HG02970 (cell line): Measurements from ENCODE around the gene CDH22.

Source experiments
- ATAC-seq: cut with Tn5 transposase; IDR thresholded peaks from one replicate; pipeline ENCODE4 v1.9.1; 2021; ENCODE audit warnings: mild to moderate bottlenecking, moderate library complexity, moderate number of reproducible peaks; ENCODE audit not compliant: unreplicated experiment, low FRiP score

The CDH22 gene, protein sequence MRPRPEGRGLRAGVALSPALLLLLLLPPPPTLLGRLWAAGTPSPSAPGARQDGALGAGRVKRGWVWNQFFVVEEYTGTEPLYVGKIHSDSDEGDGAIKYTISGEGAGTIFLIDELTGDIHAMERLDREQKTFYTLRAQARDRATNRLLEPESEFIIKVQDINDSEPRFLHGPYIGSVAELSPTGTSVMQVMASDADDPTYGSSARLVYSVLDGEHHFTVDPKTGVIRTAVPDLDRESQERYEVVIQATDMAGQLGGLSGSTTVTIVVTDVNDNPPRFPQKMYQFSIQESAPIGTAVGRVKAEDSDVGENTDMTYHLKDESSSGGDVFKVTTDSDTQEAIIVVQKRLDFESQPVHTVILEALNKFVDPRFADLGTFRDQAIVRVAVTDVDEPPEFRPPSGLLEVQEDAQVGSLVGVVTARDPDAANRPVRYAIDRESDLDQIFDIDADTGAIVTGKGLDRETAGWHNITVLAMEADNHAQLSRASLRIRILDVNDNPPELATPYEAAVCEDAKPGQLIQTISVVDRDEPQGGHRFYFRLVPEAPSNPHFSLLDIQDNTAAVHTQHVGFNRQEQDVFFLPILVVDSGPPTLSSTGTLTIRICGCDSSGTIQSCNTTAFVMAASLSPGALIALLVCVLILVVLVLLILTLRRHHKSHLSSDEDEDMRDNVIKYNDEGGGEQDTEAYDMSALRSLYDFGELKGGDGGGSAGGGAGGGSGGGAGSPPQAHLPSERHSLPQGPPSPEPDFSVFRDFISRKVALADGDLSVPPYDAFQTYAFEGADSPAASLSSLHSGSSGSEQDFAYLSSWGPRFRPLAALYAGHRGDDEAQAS

DNA sequence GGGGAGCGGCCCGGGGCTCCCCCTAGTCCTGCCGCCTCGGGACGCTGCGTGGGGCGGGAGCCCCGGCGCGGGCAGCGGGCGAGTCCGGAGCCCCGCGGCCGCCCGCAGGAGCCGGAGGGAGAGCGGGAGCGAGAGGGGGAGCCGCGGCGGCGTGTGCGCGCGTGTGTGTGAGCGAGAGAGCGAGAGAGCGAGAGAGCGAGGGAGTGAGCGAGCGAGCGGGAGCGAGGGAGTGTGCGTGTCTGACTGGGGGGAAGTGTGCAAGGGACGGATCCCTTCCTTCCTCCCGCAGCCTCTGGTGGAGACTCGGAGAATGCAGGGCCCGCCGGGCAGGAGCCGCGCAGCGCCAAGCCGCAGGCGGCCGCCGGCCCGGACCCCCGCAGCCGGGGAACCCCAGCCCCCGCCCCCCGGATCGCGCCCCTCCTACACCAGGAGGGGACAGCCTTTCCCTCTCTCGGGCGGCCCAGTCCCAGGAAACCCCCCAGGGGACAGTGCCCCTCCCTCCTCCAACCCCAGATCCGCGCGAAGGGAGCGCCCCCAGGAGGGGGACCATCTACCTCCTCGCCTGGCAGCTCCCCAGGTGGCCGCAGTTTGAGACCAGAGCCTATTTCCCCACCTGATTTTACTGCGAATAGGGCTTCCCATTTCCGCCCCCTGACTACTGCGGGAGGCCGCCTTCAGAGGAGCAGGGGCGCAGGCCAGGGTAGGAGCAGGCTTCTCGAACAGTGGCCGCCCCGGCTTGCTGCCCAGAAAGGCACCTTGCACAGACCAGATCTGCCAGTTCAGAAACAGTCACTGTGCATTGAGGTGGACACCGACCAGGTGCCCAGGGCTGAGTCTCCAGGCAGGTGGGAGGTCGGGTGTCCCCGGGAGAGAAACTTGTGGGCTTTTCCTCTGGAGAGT, at the start of gene CDH22:
CDH22 (minus strand) TSS at position 241 of the 900 bp plus-strand sequence. CDS start 57,204 bp downstream, outside the sequence.
- ATAC-seq, result no peak

DNA sequence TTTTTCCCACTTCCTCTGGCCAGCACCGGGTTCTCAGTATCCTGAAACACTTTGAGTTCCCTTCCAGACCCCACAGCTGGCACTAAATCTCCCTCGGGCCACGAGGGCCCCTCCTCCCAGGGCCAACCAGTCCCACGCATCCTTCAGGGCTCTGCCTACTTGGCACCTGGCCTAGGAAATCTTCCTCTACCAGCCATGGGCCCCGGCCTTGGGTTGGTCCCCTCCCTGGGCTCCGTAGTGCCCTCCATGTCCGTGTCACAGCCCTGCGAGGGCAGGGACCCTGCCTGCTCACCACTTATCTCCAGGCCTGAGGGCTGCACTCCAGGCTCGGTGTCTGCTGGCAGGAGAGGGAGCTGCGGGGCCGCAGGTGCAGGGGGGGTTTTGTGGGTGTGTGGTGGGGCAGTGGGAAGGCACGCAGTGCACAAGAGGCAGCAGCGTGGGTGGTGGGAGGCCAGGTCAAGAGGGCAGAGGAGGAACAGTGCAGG, 48.8 kb upstream of the CDH22 start:
- ATAC-seq, result no peak

GRCh38 chr20:46356195-46357029, 48.1 kb upstream of the CDH22 start:
- no peak for ATAC-seq

DNA sequence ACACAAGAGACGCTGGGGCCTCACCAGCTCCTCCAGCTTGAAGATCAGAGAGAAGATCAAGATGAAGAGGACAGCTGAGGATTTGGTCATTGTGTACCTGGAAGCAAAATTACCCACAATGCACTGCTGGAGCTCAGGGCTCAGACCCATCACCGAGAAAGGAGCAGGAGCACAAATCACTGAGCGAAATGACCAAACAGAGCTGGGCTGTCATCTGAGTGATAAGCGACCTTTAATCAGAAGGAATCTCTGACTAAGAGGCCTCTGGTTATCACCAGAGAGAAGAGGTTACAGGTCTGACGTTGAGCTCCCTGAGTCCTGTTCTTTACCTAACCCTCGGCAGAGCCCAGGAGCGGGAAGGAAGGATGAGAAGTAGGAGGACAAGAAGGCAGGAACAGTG, 47.5 kb upstream of the CDH22 start:
- ATAC-seq, result no peak

GRCh38 chr20:46354920-46355654, 46.8 kb upstream of the CDH22 start:
- ATAC-seq, result no peak

DNA sequence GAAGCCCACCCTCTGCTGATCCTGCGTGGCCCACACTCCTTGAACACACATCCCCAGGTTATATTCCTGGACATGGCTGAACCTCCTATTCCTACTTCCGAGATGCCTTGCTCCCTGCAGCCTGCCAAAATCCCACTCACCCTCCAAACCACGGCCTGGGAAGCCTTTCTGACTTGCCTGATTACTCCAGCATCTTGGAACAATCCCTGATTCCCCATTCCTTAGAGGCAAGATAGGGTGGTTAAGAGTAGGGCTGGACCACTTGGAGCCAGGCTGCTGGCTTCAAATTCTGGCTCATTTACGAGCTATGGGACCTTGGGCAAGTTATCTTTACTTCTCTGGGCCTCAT, 45.9 kb upstream of the CDH22 start:
- ATAC-seq, result no peak

- ATAC-seq, result no peak
Observed at GRCh38 chr20:46353500-46354206, 45.4 kb upstream of the CDH22 start.

GRCh38 chr20:46352370-46352938, 44.2 kb upstream of the CDH22 start:
- no peak for ATAC-seq

GRCh38 chr20:46351357-46352058, 43.2 kb upstream of the CDH22 start:
- no peak for ATAC-seq

GRCh38 chr20:46350986-46351267, 42.6 kb upstream of the CDH22 start:
- ATAC-seq, result no peak

GRCh38 chr20:46350201-46350985, 42.1 kb upstream of the CDH22 start:
- ATAC-seq, result no peak

GRCh38 chr20:46349742-46350056, 41.4 kb upstream of the CDH22 start:
- ATAC-seq, result no peak

DNA sequence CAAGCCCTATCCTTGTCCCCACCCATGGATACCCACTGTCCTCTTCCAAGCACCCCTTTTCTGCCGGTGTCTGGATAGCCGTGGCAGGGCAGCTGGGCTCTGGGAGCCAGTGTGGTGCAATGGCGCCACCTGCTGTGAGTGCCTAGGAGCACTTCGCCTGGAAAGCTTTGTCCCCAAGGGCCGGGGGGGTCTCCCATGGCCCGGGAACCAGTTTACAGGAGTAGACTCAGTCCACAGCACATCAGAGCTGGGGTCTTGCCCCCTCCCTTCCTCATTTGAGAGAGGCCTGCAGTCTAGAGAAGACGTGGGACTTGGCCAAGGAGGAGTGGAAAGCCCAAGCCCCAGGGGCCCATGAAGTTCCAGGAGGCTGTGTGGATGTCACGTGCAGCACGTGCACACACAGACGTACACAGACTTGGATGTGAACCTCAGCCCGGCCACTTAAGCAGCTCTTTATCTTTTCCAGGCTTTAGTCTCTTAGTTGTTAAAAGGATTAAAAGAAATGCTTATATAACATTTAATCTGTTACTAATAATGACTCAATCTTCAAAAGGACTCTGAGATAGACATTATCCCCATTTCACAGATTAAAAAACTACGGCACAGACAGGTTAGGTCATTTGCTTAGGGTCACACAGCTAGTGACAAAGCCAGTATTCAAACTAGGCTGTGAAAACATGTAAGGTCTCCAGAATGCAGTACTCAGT, 40.9 kb upstream of the CDH22 start:
- ATAC-seq, result no peak

DNA sequence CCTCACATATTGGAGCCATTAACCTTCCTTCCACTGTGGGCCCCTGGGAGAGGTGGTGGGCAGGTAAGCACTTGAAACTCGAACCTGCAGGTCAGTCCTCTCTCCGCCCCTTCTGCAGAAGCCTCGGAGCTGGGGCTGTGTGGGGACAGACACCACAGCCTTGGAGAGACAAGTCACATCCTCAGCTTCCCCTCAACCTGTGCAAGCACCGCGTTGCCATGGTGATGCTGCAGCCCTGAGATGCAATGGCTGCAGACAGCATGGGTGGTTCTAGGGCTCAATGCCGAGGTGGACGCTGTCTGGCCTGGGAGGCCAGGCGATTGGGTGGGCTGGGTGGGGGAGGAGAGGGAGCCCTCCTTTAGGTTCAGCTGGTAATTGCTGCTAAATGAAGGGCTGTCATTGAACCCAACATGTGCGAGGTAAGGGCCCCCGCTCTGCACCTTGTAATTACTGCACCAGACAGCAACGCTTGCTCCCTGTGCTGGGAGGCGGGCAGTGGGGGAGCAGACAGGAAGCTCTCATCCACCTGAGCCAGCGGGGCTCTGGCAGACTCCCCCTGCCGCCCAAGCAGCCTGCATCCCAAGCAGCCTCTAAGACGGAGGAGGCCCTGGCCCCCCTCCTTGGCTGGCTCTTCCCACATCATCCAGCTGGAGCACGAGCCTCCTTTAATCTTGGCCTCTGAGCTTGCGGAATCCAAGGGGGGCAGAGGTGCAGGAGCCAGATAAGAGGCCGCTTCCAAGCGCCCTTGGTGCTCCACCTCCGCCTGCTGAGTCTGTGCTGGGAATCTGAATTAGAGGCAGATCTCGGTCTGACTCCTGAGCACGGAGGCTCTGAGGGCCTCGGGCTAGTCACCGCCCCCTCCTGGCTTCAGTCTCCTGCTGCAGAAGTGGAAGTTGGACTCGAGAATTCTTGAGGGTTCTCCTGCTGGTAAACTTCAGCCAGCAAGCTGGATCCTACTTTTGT, 39.8 kb upstream of the CDH22 start:
- ATAC-seq, result no peak

DNA sequence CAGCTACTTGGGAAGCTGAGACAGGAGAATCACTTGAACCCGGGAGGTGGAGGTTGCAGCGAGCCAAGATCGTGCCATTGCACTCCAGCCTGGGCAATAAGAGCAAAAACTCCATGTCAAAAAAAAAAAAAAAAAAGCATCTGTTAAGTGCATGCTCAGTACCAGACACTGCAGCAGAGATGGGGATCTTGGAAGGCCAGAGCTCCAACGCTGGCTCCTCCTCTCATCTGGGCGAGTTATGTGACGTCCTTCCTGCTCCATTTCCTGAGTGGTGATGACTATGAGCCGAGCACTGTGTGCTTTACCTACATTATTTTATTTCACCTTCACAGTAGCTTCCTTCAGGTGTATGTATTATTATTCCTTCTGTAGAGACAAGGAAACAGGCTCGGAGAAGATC, 38.5 kb upstream of the CDH22 start:
- no peak for ATAC-seq
